BJ (cell line): ENCODE results near the gene NANOS1. TPM values are rescaled to one million over a fixed set of nuclear protein-coding genes. Genes with fewer than 3 reads are reported as not detected.

Experiments
- CTCF ChIA-PET: fragments of 350-600 bp; formaldehyde crosslinking; extraction: SDS; loops from one replicate; lab custom pipeline; 2021; ENCODE audit warnings: antibody characterized with exemption, inconsistent platforms; lab: Yijun Ruan, JAX
- POLR2A ChIA-PET: fragments of 300-600 bp; sonication (Branson Sonifier 250); formaldehyde crosslinking; extraction: SDS; loops from one replicate; lab custom pipeline; 2021; ENCODE audit warnings: antibody characterized with exemption; lab: Charles Lee
- DNase-seq: peaks from one replicate; pipeline ENCODE4 v3.0.0-alpha.2; 2011; ENCODE audit warnings: low read depth
- H3K27me3 ChIP-seq: 2 replicates; pipeline ENCODE4 v1.6.0; 2011; ENCODE audit warnings: low read length; ENCODE audit not compliant: control insufficient read depth, insufficient read depth
- H3K36me3 ChIP-seq: 2 replicates; pipeline ENCODE4 v1.5.1; 2011; ENCODE audit warnings: low read length; ENCODE audit not compliant: control insufficient read depth, insufficient read depth
- H3K4me3 ChIP-seq: 2 replicates; pipeline ENCODE4 v1.5.1; 2011; ENCODE audit warnings: low read depth, mild to moderate bottlenecking, control low read depth, low read length
- CTCF ChIP-seq: IDR thresholded peaks from 2 replicates; pipeline ENCODE4 v1.5.1; 2011; ENCODE audit warnings: low read depth, mild to moderate bottlenecking, control low read depth, inconsistent platforms, low read length, moderate library complexity; ENCODE audit not compliant: insufficient read depth
- polyA plus RNA-seq: library from polyadenylated mRNA; depleted of rRNA; stranded (reverse); fragments of >200 nt; gene quantifications from 2 replicates; pipeline ENCODE4 v1.2.3, GENCODE V29; 2011

NANOS1 gene
- polyA plus RNA-seq, 1 experiment, result 0.39 TPM

GRCh38 chr10:119061352-119061751 is 31.8 kb downstream of the NANOS1 start:
- no peaks in the 10 kb centered on the region for H3K27me3 ChIP-seq
- no peak for TF ChIP-seq CTCF
- ChIA-PET POLR2A (no interaction called here), CTCF (no interaction called here)
- H3K36me3 ChIP-seq, result peaks cover 22% of the 10 kb centered on the region
- no peak for DNase-seq
- no peak overlapping the region for H3K4me3 ChIP-seq

- DNase-seq, result no peak
- no peak for TF ChIP-seq CTCF
- H3K4me3 ChIP-seq, result no peak overlapping the region
- peaks cover 26% of the 10 kb centered on the region for H3K36me3 ChIP-seq
- POLR2A ChIA-PET, result no interaction called here
- H3K27me3 ChIP-seq, result no peaks in the 10 kb centered on the region
- CTCF ChIA-PET, result no interaction called here
Measured at GRCh38 chr10:119061926-119062325, 32.4 kb downstream of the NANOS1 start.

GRCh38 chr10:119070395-119071165 is 41.1 kb downstream of the NANOS1 start:
- no peak for DNase-seq
- ChIA-PET POLR2A (interaction anchor here (0.5 kb wide), 1 partner anchor 10 kb away, joined by 3 read pairs; the partner anchor contains the start of gene EIF3A), CTCF (interaction anchor here (0.7 kb wide), 1 partner anchor 65 kb away, joined by 4 read pairs; no protein-coding TSS in a partner anchor)
- no peak for TF ChIP-seq CTCF
- Histone ChIP-seq H3K36me3 (peaks cover 12% of the 10 kb centered on the region), H3K4me3 (no peak overlapping the region), H3K27me3 (no peaks in the 10 kb centered on the region)

GRCh38 chr10:119073584-119073983 is 44.1 kb downstream of the NANOS1 start:
- ChIA-PET POLR2A (no interaction called here), CTCF (interaction anchor here (1.4 kb wide), 1 partner anchor 31 kb away, joined by 3 read pairs; no protein-coding TSS in a partner anchor)
- no peak overlapping the region for H3K4me3 ChIP-seq
- H3K36me3 ChIP-seq, result peaks cover 4% of the 10 kb centered on the region
- no peak for TF ChIP-seq CTCF
- DNase-seq, result no peak
- H3K27me3 ChIP-seq, result no peaks in the 10 kb centered on the region

GRCh38 chr10:119078422-119079179 is 49.1 kb downstream of the NANOS1 start:
- H3K36me3 ChIP-seq, result no peaks in the 10 kb centered on the region; the same call in 1 of the 2 replicates
- DNase-seq, result no peak
- POLR2A ChIA-PET, result no interaction called here
- no peaks in the 10 kb centered on the region for H3K27me3 ChIP-seq
- TF ChIP-seq CTCF, result no peak
- H3K4me3 ChIP-seq, result peak overlapping the region; percentile 93
- CTCF ChIA-PET, result no interaction called here
